ENCODE results near the gene EDEM3. TPM values are rescaled to one million over a fixed set of nuclear protein-coding genes. Genes with fewer than 3 reads are reported as not detected.
"Not testable (repeated sequence)": the region's sequence is repeated elsewhere in the genome, so short reads cannot be mapped to it uniquely, and the experiment has no call there.

The EDEM3 gene
- total and polyA plus RNA-seq, 7 experiments from 2014 or later: 9.3 to 55.9 (median 29.5) TPM

- CTCF ChIA-PET; H3K27ac Mint-ChIP-seq; H3K4me1 ChIP-seq (ENCODE audit: control insufficient read depth in 2 of 2, insufficient read depth in 2 of 2, low read length in 2 of 2); H3K4me1 Mint-ChIP-seq; ATAC-seq; POLR2A ChIA-PET; DNase-seq; H3K4me3 ChIP-seq (ENCODE audit: low read length); H3K9me3 ChIP-seq (ENCODE audit: control insufficient read depth in 2 of 3, low read length in 3 of 3); H3K4me3 Mint-ChIP-seq; intact Hi-C loops (cut with micrococcal nuclease); H3K27ac ChIP-seq (ENCODE audit: low read depth, low read length); H3K36me3 ChIP-seq (ENCODE audit: control insufficient read depth in 2 of 3, insufficient read depth in 3 of 3, low read length in 3 of 3); H3K27me3 ChIP-seq (ENCODE audit: control insufficient read depth in 2 of 2, insufficient read depth in 2 of 2, low read length in 2 of 2): not testable (repeated sequence)
- Mint-ChIP-seq H3K36me3 (peaks cover 0 to 10% (median 0%) of the 10 kb centered on the region in 5 donors), H3K27me3 (peaks cover 6 to 17% (median 14%) of the 10 kb centered on the region in 5 donors), H3K9me3 (peaks cover 3 to 26% (median 10%) of the 10 kb centered on the region in 11 donors)
These were observed 75.2 kb downstream of the EDEM3 start for GRCh38 chr1:184679472-184679871.

DNA sequence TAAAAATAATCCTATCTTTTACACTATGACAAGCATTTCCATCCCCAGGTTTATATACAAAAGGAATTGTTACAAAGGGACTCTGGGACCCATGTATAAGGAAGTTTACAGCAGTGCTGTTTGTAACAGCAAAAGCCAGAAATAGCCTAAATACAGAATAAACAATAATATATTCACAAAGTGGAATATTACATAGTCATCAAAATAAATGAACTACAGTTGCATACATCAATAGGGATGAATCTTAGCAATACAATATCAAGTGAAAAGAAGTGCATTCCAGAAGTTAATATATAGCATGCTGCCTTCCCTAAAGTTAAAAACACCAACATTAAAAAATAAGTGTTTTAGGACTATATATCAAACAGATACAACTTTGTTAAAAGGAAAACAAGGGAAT is 77.3 kb downstream of the EDEM3 start:
- peaks cover 17 to 26% (median 25%) of the 10 kb centered on the region in 5 donors for H3K27me3 Mint-ChIP-seq
- H3K9me3 ChIP-seq (ENCODE audit: control insufficient read depth in 2 of 3, low read length in 3 of 3): no peaks in the 10 kb centered on the region
- peaks cover 3 to 26% (median 11%) of the 10 kb centered on the region in 11 donors for H3K9me3 Mint-ChIP-seq
- H3K4me1 Mint-ChIP-seq: no peaks in the 10 kb centered on the region
- ChIA-PET POLR2A (no interaction called here), CTCF (no interaction called here)
- DNase-seq (no peak), ATAC-seq (no peak)
- H3K4me3 Mint-ChIP-seq: no peak overlapping the region
- intact Hi-C loops (cut with micrococcal nuclease): no loop called here
- H3K27me3 ChIP-seq (ENCODE audit: control insufficient read depth in 2 of 2, insufficient read depth in 2 of 2, low read length in 2 of 2): no peaks in the 10 kb centered on the region
- H3K36me3 ChIP-seq (ENCODE audit: control insufficient read depth in 2 of 3, insufficient read depth in 3 of 3, low read length in 3 of 3): no peaks in the 10 kb centered on the region
- H3K4me1 ChIP-seq (ENCODE audit: control insufficient read depth in 2 of 2, insufficient read depth in 2 of 2, low read length in 2 of 2): no peaks in the 10 kb centered on the region
- H3K27ac ChIP-seq (ENCODE audit: low read depth, low read length): no peak overlapping the region
- peaks cover 0 to 16% (median 0%) of the 10 kb centered on the region in 5 donors for H3K36me3 Mint-ChIP-seq
- H3K27ac Mint-ChIP-seq: no peak overlapping the region
- no peak overlapping the region for H3K4me3 ChIP-seq (ENCODE audit: low read length)

GRCh38 chr1:184673305-184673704 is 81.4 kb downstream of the EDEM3 start:
- POLR2A ChIA-PET: no interaction called here
- H3K27ac Mint-ChIP-seq: no peak overlapping the region

DNA sequence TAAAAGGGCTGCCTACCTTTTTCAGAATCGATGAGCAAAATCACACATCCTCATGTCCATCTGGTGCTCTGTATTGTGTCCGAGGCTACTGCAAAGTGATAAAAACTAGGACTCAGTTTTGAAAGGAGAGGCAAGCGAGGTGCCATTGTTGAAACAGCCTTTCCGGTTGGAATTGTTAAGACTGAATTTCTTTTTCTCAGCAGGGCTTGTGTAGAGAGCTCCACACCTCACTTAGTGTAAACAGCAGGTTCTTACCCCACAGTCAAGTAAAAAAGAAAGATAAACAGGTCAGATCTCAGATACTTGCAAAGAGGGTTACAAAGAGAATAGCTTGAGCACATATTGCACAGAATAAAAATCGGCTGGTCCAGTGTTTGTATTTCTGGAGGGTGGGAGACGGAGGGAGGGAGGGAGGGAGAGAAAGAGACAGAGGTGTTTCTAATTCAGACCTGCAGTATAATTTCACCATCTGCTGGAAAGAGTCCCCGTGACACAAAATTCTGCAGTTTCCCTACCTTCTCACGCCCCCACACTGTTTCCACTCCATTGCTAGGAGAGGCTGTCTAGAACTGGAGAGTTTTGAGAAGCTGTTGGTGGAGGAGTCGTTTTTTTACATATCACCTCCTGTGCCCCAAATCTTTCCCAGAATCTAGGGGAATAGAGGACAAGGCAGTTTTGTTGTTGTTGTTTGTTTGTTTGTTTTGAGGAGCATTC is 82.5 kb downstream of the EDEM3 start:
- no peak overlapping the region for H3K27ac Mint-ChIP-seq
- DNase-seq (no peak), ATAC-seq (no peak)
- no peak overlapping the region for H3K4me3 Mint-ChIP-seq
- H3K27me3 ChIP-seq (ENCODE audit: control insufficient read depth in 2 of 2, insufficient read depth in 2 of 2, low read length in 2 of 2): no peaks in the 10 kb centered on the region
- CTCF ChIA-PET: no interaction called here
- H3K36me3 ChIP-seq (ENCODE audit: control insufficient read depth in 2 of 3, insufficient read depth in 3 of 3, low read length in 3 of 3): no peaks in the 10 kb centered on the region
- H3K27me3 Mint-ChIP-seq: peaks cover 25 to 33% (median 28%) of the 10 kb centered on the region in 5 donors
- peaks cover 0 to 1% (median 0%) of the 10 kb centered on the region in 11 donors for H3K9me3 Mint-ChIP-seq
- no peaks in the 10 kb centered on the region for H3K4me1 ChIP-seq (ENCODE audit: control insufficient read depth in 2 of 2, insufficient read depth in 2 of 2, low read length in 2 of 2)
- no peaks in the 10 kb centered on the region for H3K4me1 Mint-ChIP-seq
- H3K27ac ChIP-seq (ENCODE audit: low read depth, low read length): no peak overlapping the region
- H3K4me3 ChIP-seq (ENCODE audit: low read length): no peak overlapping the region
- no peaks in the 10 kb centered on the region for H3K9me3 ChIP-seq (ENCODE audit: control insufficient read depth in 2 of 3, low read length in 3 of 3)
- intact Hi-C loops (cut with micrococcal nuclease): no loop called here
- H3K36me3 Mint-ChIP-seq: peaks cover 0 to 11% (median 0%) of the 10 kb centered on the region in 5 donors
- POLR2A ChIA-PET: no interaction called here

More at GRCh38 chr1:184673305-184673704, 81.4 kb downstream of the EDEM3 start:
- peaks cover 0 to 1% (median 0%) of the 10 kb centered on the region in 11 donors for H3K9me3 Mint-ChIP-seq
- ATAC-seq (no peak), DNase-seq (no peak)
- H3K4me3 Mint-ChIP-seq: no peak overlapping the region
- H3K9me3 ChIP-seq (ENCODE audit: control insufficient read depth in 2 of 3, low read length in 3 of 3): no peaks in the 10 kb centered on the region
- no peaks in the 10 kb centered on the region for H3K4me1 Mint-ChIP-seq
- CTCF ChIA-PET: no interaction called here
- no peak overlapping the region for H3K4me3 ChIP-seq (ENCODE audit: low read length)
- peaks cover 25 to 33% (median 28%) of the 10 kb centered on the region in 5 donors for H3K27me3 Mint-ChIP-seq
- H3K4me1 ChIP-seq (ENCODE audit: control insufficient read depth in 2 of 2, insufficient read depth in 2 of 2, low read length in 2 of 2): no peaks in the 10 kb centered on the region
- intact Hi-C loops (cut with micrococcal nuclease): no loop called here
- no peaks in the 10 kb centered on the region for H3K36me3 ChIP-seq (ENCODE audit: control insufficient read depth in 2 of 3, insufficient read depth in 3 of 3, low read length in 3 of 3)
- no peaks in the 10 kb centered on the region for H3K27me3 ChIP-seq (ENCODE audit: control insufficient read depth in 2 of 2, insufficient read depth in 2 of 2, low read length in 2 of 2)
- H3K27ac ChIP-seq (ENCODE audit: low read depth, low read length): no peak overlapping the region
- peaks cover 0 to 11% (median 0%) of the 10 kb centered on the region in 5 donors for H3K36me3 Mint-ChIP-seq

- H3K4me1 Mint-ChIP-seq: no peaks in the 10 kb centered on the region
- no peak for DNase-seq
- no peaks in the 10 kb centered on the region for H3K9me3 ChIP-seq (ENCODE audit: control insufficient read depth in 2 of 3, low read length in 3 of 3)
- H3K4me3 Mint-ChIP-seq: no peak overlapping the region
- peaks cover 0 to 5% (median 0%) of the 10 kb centered on the region in 5 donors for H3K36me3 Mint-ChIP-seq
- no peak overlapping the region for H3K27ac Mint-ChIP-seq
- no peak overlapping the region for H3K4me3 ChIP-seq (ENCODE audit: low read length)
- H3K27me3 ChIP-seq (ENCODE audit: control insufficient read depth in 2 of 2, insufficient read depth in 2 of 2, low read length in 2 of 2): no peaks in the 10 kb centered on the region
- H3K27me3 Mint-ChIP-seq: peaks cover 22 to 33% (median 28%) of the 10 kb centered on the region in 5 donors
- ChIA-PET POLR2A (no interaction called here), CTCF (no interaction called here)
- peaks cover 0 to 1% (median 0%) of the 10 kb centered on the region in 11 donors for H3K9me3 Mint-ChIP-seq
- intact Hi-C loops (cut with micrococcal nuclease): no loop called here
- H3K4me1 ChIP-seq (ENCODE audit: control insufficient read depth in 2 of 2, insufficient read depth in 2 of 2, low read length in 2 of 2): no peaks in the 10 kb centered on the region
- H3K36me3 ChIP-seq (ENCODE audit: control insufficient read depth in 2 of 3, insufficient read depth in 3 of 3, low read length in 3 of 3): no peaks in the 10 kb centered on the region
- H3K27ac ChIP-seq (ENCODE audit: low read depth, low read length): no peak overlapping the region
- ATAC-seq: no peak
These were observed 85.3 kb downstream of the EDEM3 start for GRCh38 chr1:184669391-184669790.

DNA sequence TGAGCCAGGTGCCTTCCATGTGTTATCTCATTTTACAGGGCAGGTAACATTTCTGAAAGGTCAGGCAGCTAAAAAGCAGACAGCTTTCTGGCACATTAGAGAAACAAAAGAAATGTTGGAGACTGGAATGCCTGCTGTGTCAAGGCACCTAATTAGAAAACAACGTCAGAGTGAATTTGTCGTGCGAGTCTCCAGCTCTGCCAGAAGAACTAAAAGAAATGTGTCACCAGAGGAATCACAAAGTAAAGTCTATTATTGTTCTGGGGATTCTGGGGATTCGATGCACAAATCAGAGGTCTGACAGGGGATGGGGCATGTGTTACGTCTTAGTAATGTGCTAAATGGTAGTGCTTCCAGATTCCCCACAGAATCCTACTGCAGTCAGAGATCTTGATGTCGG is 89.3 kb downstream of the EDEM3 start:
- Mint-ChIP-seq H3K4me1 (peaks cover 0 to 8% (median 5%) of the 10 kb centered on the region in 7 donors), H3K4me3 (no peak overlapping the region), H3K27ac (no peak overlapping the region), H3K9me3 (no peaks in the 10 kb centered on the region), H3K36me3 (no peaks in the 10 kb centered on the region), H3K27me3 (peaks cover 12 to 31% (median 20%) of the 10 kb centered on the region in 5 donors)
- ChIA-PET POLR2A (no interaction called here), CTCF (no interaction called here)
- Histone ChIP-seq H3K27me3 (ENCODE audit: control insufficient read depth in 2 of 2, insufficient read depth in 2 of 2, low read length in 2 of 2) (no peaks in the 10 kb centered on the region), H3K36me3 (ENCODE audit: control insufficient read depth in 2 of 3, insufficient read depth in 3 of 3, low read length in 3 of 3) (no peaks in the 10 kb centered on the region), H3K9me3 (ENCODE audit: control insufficient read depth in 2 of 3, low read length in 3 of 3) (no peaks in the 10 kb centered on the region), H3K27ac (ENCODE audit: low read depth, low read length) (no peak overlapping the region), H3K4me3 (ENCODE audit: low read length) (no peak overlapping the region), H3K4me1 (ENCODE audit: control insufficient read depth in 2 of 2, insufficient read depth in 2 of 2, low read length in 2 of 2) (no peaks in the 10 kb centered on the region)
- intact Hi-C loops (cut with micrococcal nuclease): no loop called here
- ATAC-seq: no peak
- DNase-seq: no peak

GRCh38 chr1:184664661-184665060 is 90.0 kb downstream of the EDEM3 start:
- Mint-ChIP-seq H3K9me3 (no peaks in the 10 kb centered on the region), H3K27ac (no peak overlapping the region), H3K4me1 (peaks cover 0 to 8% (median 5%) of the 10 kb centered on the region in 7 donors), H3K27me3 (peaks cover 12 to 31% (median 20%) of the 10 kb centered on the region in 5 donors), H3K36me3 (no peaks in the 10 kb centered on the region), H3K4me3 (no peak overlapping the region)
- Histone ChIP-seq H3K4me3 (ENCODE audit: low read length) (no peak overlapping the region), H3K27ac (ENCODE audit: low read depth, low read length) (no peak overlapping the region), H3K36me3 (ENCODE audit: control insufficient read depth in 2 of 3, insufficient read depth in 3 of 3, low read length in 3 of 3) (no peaks in the 10 kb centered on the region), H3K27me3 (ENCODE audit: control insufficient read depth in 2 of 2, insufficient read depth in 2 of 2, low read length in 2 of 2) (no peaks in the 10 kb centered on the region), H3K4me1 (ENCODE audit: control insufficient read depth in 2 of 2, insufficient read depth in 2 of 2, low read length in 2 of 2) (no peaks in the 10 kb centered on the region), H3K9me3 (ENCODE audit: control insufficient read depth in 2 of 3, low read length in 3 of 3) (no peaks in the 10 kb centered on the region)
- intact Hi-C loops (cut with micrococcal nuclease): loop anchor here in 1 of 2 donors (5.0 kb wide), 1 partner anchor 587 kb away; no protein-coding TSS in a partner anchor
- DNase-seq (no peak), ATAC-seq (no peak)
- CTCF ChIA-PET: no interaction called here
- POLR2A ChIA-PET: no interaction called here

All from naive thymus-derived CD4-positive, alpha-beta T cell (primary cell).